ENCODE measurements around the gene KIF13A.

DNA sequence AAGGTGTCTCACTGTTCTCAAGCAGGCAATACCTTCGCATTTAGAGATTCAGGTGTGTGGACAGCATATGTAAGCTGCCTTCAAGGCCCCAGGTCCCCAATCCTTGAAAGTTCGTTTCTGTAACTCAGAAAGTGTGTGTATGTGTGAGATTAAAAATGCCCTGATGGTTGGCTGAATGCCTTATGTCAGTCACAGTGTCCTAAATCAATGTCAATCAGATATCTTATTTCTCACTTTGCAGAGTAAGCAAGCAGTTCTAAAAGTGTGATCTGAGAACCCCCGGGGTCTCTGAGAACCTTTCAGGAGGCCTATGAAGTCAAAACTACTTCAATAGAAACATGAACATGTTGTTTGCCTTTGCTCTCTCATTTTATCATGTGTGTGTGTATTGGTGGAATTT lies 157.5 kb downstream of the KIF13A start:
- TF ChIP-seq, protein P1, sequence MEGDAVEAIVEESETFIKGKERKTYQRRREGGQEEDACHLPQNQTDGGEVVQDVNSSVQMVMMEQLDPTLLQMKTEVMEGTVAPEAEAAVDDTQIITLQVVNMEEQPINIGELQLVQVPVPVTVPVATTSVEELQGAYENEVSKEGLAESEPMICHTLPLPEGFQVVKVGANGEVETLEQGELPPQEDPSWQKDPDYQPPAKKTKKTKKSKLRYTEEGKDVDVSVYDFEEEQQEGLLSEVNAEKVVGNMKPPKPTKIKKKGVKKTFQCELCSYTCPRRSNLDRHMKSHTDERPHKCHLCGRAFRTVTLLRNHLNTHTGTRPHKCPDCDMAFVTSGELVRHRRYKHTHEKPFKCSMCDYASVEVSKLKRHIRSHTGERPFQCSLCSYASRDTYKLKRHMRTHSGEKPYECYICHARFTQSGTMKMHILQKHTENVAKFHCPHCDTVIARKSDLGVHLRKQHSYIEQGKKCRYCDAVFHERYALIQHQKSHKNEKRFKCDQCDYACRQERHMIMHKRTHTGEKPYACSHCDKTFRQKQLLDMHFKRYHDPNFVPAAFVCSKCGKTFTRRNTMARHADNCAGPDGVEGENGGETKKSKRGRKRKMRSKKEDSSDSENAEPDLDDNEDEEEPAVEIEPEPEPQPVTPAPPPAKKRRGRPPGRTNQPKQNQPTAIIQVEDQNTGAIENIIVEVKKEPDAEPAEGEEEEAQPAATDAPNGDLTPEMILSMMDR (IDR thresholded peaks at IDR 0.05; ENCODE audit: low read depth, low read length), result no peak
- no peak for TF ChIP-seq EZH2phosphoT487 (IDR thresholded peaks at IDR 0.05; ENCODE audit: low read depth)
